Measurements from ENCODE around the gene CASP5.

DNA sequence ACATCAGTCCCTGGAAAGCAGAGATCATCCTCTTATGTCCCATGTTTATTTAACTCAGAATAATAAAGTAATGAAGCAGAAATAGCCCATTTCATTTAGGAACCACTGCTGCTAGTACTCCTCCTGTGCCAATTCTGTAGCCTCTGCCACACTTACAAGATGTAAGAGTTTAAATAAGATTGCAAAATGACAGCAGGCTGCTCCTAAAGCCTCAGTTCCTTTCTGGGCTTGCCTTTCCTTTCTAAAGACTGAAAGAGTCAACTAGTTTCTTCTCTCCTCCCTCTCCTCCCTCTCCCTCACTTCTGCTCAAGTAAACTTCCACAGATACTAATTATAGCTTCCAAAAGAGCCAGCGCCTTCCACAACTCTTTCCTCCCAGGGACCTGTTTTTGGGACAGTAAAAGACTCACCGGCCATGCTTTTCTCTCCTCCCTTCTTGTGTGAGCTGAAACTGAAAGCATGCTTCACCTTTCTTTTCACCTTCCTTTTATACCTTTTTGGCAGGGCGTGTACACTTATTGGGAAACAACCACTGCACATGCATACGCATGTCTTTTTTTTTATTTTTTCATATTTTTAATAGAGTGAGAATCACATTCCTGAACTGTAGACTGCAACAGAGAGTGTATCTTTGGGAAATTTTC, 48.2 kb upstream of the CASP5 start:
- TF ChIP-seq CTCF (IDR thresholded peaks at IDR 0.05; ENCODE audit: borderline replicate concordance, extremely low read depth, low read length, poor library complexity, severe bottlenecking): no peak
- no peak for TF ChIP-seq EZH2 (IDR thresholded peaks at IDR 0.05; ENCODE audit: borderline replicate concordance, low read depth, low read length, severe bottlenecking)

All from DND-41 (cell line).